NCI-H2196 treated with DMSO at 0.1 percent for 48 hours (cell line): ENCODE results near the gene CATSPERE.
"Not testable (repeated sequence)": the region's sequence is repeated elsewhere in the genome, so short reads cannot be mapped to it uniquely, and the experiment has no call there.

Experiments
- DNase-seq: peaks from one replicate; lab custom pipeline; 2025; ENCODE audit not compliant: unreplicated experiment; lab: John Stamatoyannopoulos, UW

Gene CATSPERE

GRCh38 chr1:244447552-244447951, 13.5 kb upstream of the CATSPERE start:
- no peak for DNase-seq

DNA sequence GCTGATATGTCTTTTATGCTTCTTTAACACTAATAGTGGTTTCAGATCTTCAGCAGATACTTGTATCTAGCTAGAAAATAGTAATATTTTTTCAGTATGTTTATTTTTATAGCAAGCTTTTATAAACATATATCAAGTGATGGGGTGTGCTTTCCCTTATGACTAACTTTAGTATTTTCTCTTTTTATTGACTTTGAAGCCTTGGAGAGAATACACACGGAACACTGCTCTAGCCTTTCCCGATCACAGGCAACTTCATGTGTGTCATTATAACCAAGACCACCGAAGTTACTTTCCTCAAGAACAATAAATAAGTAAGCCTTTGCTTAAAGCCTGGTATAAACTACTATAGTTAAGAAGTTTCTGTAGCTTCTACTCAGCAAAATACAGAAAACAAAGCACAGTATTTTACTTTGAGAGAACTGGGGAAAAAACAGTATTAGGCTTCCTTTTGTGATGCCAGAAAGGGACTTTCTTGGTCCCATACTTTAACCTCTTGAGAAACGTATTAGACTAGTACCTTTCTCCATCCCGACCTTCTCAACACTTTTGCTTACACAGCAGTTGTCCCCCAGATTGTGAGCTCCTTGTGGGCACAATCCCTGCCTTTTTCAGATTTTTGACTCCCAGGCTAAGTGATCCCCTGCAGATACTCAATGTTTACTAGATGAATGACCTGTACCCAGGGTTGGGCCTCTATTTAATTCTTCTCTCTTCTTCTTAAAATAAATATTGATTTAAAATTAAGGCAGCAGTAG, 12.6 kb upstream of the CATSPERE start:
- no peak for DNase-seq

GRCh38 chr1:244449936-244450508, 11.1 kb upstream of the CATSPERE start:
- DNase-seq = no peak

- DNase-seq = no peak
Measured at GRCh38 chr1:244450597-244451538, 10.2 kb upstream of the CATSPERE start.

- DNase-seq = no peak
Measured at GRCh38 chr1:244451539-244451950, 9.5 kb upstream of the CATSPERE start, which contains the start of gene ADSS2. ADSS2 (minus strand) TSS chr1:244451909; CDS start chr1:244451817, 92 bp downstream.

GRCh38 chr1:244451951-244452795, 8.9 kb upstream of the CATSPERE start:
- peak; percentile 89 for DNase-seq

DNA sequence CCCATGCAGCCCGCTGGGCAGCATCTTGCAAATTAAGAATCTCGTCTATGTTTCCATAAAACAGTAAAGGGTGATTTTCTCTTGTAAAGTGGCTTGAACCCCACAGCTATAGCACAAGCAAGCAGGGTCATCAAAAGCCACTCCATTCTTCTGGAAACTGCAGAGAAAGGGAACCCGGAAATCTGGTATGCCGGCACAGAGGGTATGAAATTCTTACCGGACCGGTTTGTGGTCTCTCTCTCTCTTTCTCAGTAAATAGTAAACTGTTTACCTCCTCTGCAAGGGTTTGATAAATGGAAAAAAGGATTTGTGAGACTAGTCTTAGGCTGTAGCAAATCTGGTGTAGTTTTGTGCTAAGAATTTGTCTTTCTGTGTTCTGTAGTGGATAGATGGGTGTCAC, 6.7 kb upstream of the CATSPERE start:
- no peak for DNase-seq

DNA sequence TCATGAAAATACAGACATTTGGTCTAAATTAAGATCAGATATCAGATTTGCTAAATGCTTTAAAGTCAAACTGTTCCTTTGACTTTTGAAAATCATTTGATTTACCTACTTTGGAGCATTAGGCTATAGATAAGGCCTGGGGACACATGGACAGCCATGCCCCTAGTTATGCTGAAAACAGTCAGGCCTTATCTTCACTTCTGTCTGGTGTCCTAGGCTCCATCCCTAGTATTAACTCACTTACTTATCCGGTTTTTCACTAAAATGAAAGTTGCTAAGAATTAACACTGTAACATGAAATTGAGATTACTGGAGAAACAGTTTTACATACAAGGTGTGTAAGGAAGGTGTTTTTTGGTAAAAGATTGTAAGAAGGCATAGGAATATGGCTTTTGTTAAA, 4.5 kb upstream of the CATSPERE start:
- no peak for DNase-seq

DNA sequence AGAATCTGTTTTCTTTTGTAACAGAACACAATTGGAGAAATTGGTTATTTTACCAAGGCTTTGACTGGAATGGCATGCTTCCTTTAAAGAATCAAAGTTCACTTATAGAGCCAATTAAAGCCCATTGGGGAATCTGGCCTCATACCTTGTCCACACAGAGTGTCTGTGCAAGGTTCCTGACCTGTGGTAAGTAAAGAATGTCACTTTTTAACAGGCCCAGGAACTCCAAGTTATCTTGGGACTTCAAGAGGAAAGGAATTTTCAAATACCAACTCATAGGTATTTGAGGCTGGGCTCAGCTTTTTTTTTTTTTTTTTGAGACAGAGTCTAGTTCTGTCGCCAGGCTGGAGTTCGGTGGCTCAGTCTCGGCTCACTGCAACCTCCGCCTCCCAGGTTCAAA, 2.3 kb upstream of the CATSPERE start:
- no peak for DNase-seq

DNA sequence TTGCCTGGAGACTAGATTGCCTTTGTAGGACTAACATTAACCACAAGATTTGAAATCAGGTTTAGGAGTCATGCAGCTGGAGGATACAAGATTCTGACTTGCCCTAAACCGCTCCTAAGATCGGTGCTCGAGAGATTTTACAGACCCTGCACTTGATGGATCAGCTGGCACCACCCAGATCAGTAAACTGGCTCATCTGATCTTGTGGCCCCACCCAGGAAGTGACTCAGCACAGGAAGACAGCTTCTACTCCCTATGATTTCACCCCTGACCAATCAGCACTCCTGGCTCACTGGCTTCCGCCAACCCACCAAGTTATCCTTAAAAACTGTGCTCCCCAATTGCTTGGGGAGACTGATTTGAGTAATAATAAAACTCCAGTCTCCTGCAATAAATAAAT, 876 bp upstream of the CATSPERE start:
- no peak for DNase-seq

- DNase-seq = no peak
Measured at GRCh38 chr1:244466724-244467123, 5.7 kb downstream of the CATSPERE start.

DNA sequence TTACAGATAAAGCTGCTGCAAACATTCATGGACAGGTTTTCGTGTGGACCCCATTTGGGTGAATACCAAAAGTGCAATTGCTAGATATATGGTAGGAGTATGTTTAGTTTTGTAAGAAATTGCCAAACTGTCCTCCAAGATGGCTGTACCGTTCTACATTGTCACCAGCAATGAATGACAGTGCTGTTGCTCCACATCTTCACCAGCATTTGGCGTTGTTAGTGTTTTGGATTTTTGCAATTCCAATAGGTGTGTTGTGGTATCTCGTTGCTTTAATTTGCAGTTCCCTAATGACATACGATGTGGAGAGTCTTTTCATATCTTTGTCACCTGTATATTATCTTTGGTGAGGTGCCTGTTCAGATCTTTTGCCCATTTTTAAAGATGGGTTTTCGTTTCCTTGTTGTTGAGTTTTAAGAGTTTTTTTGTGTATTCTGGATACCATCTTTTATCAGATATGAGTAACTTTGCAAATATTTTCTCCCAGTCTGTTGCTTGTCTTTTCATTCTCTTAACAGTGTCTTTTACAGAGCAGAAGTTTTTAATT, 12.1 kb downstream of the CATSPERE start:
- DNase-seq = no peak

GRCh38 chr1:244484971-244485370, 23.9 kb downstream of the CATSPERE start:
- DNase-seq = not testable (repeated sequence)

DNA sequence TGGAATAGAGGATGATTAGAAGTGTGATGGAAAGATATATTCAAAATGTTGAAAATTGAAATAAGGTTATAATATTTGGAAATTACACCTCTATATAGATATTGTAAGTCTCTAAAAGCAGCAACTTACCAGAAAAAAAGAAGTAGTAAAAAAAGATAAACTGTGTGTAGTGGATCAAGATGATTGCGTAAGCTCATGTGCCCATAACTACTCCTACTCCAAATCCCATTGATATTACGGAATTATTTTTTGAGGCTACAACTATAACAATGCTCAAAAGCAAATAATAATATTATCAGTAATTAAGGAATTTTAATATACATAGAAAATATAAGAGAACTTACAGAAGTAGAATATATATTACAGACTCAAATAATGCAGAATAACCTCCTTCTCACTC, 33.6 kb downstream of the CATSPERE start:
- no peak for DNase-seq

DNA sequence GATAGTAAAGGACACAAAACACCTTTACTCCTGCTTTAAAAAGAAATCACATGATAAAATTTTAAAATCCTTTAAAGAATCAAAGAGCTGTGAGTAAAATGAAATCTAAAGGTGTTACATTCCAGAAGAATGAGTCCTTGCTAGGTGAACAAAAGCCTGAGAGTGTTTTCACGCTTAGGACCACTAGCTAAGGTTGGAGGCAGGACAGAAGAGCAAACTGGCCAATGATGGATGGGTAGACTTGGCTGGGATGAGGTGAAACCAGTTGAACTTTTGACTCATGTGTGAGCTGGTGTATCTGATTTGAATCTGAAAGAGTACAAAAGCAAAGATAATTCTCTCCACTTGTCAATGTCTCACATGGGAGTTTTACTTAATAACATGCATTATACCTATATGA, 35.1 kb downstream of the CATSPERE start:
- DNase-seq = no peak

- DNase-seq = no peak
Measured at GRCh38 chr1:244497805-244498204, 36.7 kb downstream of the CATSPERE start.

DNA sequence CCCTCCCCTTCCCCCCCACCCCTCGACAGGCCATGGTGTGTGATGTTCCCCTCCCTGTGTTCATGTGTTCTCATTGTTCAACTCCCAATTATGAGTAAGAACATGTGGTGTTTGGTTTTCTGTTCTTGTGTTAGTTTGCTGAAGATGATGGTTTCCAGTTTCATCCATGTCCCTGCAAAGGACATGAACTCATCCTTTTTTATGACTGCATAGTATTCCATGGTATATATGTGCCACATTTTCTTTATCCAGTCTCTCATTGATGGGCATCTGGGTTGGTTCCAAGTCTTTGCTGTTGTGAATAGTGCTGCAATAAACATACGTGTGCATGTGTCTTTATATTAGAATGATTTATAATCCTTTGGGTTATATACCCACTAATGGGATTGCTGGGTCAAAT, 38.4 kb downstream of the CATSPERE start:
- DNase-seq = not testable (repeated sequence)

- not testable (repeated sequence) for DNase-seq
Measured at GRCh38 chr1:244500515-244500914, 39.4 kb downstream of the CATSPERE start.

DNA sequence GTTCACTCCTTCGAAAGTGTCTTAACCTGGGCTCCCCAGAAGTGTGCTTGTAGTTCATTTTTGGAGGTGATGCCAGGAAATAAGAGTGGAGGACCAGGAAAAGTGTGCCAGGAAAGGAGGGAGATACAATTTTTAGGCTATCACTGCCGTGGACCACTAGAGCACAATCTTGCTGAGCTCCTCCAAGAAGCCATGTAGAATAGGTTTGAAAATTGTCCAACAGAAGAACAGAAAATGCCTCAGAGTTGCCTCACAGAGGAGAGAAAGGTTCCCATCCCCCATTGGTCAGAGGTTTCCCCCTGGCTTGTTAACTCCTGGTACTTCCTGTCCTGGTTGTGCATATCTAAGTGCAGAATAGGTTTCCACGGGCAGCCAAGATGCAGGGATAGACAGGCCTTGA, 41.6 kb downstream of the CATSPERE start:
- DNase-seq = no peak

GRCh38 chr1:244513493-244513892, 52.4 kb downstream of the CATSPERE start:
- DNase-seq = no peak
